Measurements from ENCODE around the gene GRPEL1. TPM values are rescaled to one million over a fixed set of nuclear protein-coding genes. Genes with fewer than 3 reads are reported as not detected.
A peak's percentile ranks its signal among the peaks of the same experiment; 100 is the strongest.

The GRPEL1 gene
- total and polyA plus RNA-seq, 2 of the 13 experiments (the other 11 are each of a cell fraction or from before 2014, with no cell fraction given): 32.3 to 141 TPM

- TF ChIP-seq ZEB1 (IDR thresholded peaks at IDR 0.05; ENCODE audit: insufficient replicate concordance, low read depth): no peak
- TF ChIP-seq POGK (CRISPR knock-in tag; conservative IDR thresholded peaks at IDR 0.05): no peak
- TF ChIP-seq ZNF331 (CRISPR knock-in tag; IDR thresholded peaks at IDR 0.05): no peak
- TF ChIP-seq DRAP1 (CRISPR knock-in tag; IDR thresholded peaks at IDR 0.05): no peak
- no peak for TF ChIP-seq HBP1 (CRISPR knock-in tag; IDR thresholded peaks at IDR 0.05; ENCODE audit: low read depth)
- no peak for TF ChIP-seq PRPF4 (IDR thresholded peaks at IDR 0.05; ENCODE audit: low read depth, low read length, poor library complexity, severe bottlenecking)
- no peak for TF ChIP-seq ONECUT2 (CRISPR knock-in tag; IDR thresholded peaks at IDR 0.05)
- TF ChIP-seq SMAD1 (CRISPR knock-in tag; IDR thresholded peaks at IDR 0.05; ENCODE audit: borderline replicate concordance, low read depth): no peak
- TF ChIP-seq SRSF1 (optimal IDR thresholded peaks at IDR 0.05; ENCODE audit: low read depth, low read length): peak; percentile 40
- no peak for TF ChIP-seq CREB3 (CRISPR knock-in tag; IDR thresholded peaks at IDR 0.05)
- TF ChIP-seq SMARCC2 (IDR thresholded peaks at IDR 0.05): no peak
- no peak for TF ChIP-seq ZNF772 (CRISPR knock-in tag; IDR thresholded peaks at IDR 0.05)
- no peak for TF ChIP-seq KAT7 (CRISPR knock-in tag; IDR thresholded peaks at IDR 0.05; ENCODE audit: borderline replicate concordance)
- no peak for TF ChIP-seq KDM4B (CRISPR knock-in tag; IDR thresholded peaks at IDR 0.05)
- TF ChIP-seq CBX2 (IDR thresholded peaks at IDR 0.05; ENCODE audit: low read depth, low read length): no peak
- TF ChIP-seq CBX2 (CRISPR knock-in tag; IDR thresholded peaks at IDR 0.05; ENCODE audit: low read depth): no peak
- no peak for TF ChIP-seq RFX3 (CRISPR knock-in tag; IDR thresholded peaks at IDR 0.05)
- TF ChIP-seq ZNF629 (CRISPR knock-in tag; conservative IDR thresholded peaks at IDR 0.05): no peak
- no peak; the same call in 1 of the 2 replicates for TF ChIP-seq ZNF160 (CRISPR knock-in tag; IDR thresholded peaks at IDR 0.05)
- no peak for TF ChIP-seq MLX (CRISPR knock-in tag; IDR thresholded peaks at IDR 0.05)
- TF ChIP-seq FIP1L1 (IDR thresholded peaks at IDR 0.05; ENCODE audit: borderline replicate concordance, insufficient read depth, low read depth, low read length): no peak
- TF ChIP-seq MYC (CRISPR knock-in tag; IDR thresholded peaks at IDR 0.05; ENCODE audit: borderline replicate concordance): peak; percentile 49; the same call in 1 of the 2 replicates
- TF ChIP-seq EP300 (IDR thresholded peaks at IDR 0.05; ENCODE audit: low read depth in 2 of 2, low read length in 2 of 2): no peak
- no peak for TF ChIP-seq EP300 (CRISPR knock-in tag; IDR thresholded peaks at IDR 0.05; ENCODE audit: borderline replicate concordance)
- TF ChIP-seq ZNF83 (CRISPR knock-in tag; IDR thresholded peaks at IDR 0.05; ENCODE audit: borderline replicate concordance): no peak
- TF ChIP-seq CCDC6 (CRISPR knock-in tag; IDR thresholded peaks at IDR 0.05): no peak
Measured at GRCh38 chr4:7043284-7044136, 24.4 kb downstream of the GRPEL1 start, which contains the start of gene TADA2B (continued).

Measured in HepG2 (cell line).